ENCODE data around the gene HAGHL. TPM values are rescaled to one million over a fixed set of nuclear protein-coding genes. Genes with fewer than 3 reads are reported as not detected.

Gene HAGHL, protein sequence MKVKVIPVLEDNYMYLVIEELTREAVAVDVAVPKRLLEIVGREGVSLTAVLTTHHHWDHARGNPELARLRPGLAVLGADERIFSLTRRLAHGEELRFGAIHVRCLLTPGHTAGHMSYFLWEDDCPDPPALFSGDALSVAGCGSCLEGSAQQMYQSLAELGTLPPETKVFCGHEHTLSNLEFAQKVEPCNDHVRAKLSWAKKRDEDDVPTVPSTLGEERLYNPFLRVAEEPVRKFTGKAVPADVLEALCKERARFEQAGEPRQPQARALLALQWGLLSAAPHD
- total RNA-seq: 10 to 100 TPM; 31.3 to 34.3 TPM

DNA sequence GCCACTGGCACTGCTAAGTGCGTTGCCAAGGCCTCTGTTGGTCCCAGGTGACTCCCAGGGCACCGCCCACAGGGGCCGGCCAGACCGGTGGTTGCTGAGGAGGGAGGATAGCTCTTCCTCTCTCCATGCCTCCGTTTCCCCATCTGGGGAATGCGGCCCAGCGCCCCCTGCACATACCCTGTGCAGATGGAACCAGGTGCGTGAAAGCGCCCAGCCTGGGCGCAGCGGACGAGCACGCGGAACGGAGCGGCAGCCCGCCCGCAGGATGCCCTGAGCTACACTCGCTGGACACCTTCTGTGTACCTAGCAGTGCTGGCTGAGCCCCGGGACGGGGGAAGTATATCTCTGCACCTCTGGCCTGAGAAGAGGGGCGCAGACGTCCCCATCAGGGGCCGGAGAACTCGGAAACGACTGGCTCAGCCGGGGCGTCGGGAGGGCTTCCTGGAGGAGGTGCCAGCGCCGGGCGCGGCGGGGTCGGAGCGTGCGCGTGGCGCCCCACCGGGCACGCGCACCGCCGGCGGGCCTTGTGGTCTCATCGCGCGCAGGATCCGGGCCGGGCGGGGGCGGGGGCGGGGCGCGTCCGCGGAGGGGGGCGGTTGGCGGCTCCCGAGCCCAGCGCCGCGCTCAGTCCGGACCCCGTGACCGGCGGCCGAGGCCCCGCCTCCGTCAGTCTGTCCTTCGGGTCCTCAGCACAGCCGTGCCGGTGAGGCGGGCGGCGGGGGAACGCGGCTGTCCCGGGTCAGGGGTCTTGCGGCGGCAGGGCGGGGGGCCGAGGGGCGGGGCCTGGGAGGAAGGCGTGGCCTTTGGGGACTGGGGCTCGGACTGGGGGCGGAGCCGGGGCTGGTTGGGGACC, at the start of gene HAGHL, which contains the start of gene CCDC78:
Gene HAGHL, plus strand, starts transcription at position 669 of the 853 bp plus-strand sequence. CDS start 404 bp downstream, outside the sequence.
Gene CCDC78, minus strand, starts transcription at position 6 of the 853 bp plus-strand sequence. CDS start 76 bp downstream, outside the sequence.

DNA sequence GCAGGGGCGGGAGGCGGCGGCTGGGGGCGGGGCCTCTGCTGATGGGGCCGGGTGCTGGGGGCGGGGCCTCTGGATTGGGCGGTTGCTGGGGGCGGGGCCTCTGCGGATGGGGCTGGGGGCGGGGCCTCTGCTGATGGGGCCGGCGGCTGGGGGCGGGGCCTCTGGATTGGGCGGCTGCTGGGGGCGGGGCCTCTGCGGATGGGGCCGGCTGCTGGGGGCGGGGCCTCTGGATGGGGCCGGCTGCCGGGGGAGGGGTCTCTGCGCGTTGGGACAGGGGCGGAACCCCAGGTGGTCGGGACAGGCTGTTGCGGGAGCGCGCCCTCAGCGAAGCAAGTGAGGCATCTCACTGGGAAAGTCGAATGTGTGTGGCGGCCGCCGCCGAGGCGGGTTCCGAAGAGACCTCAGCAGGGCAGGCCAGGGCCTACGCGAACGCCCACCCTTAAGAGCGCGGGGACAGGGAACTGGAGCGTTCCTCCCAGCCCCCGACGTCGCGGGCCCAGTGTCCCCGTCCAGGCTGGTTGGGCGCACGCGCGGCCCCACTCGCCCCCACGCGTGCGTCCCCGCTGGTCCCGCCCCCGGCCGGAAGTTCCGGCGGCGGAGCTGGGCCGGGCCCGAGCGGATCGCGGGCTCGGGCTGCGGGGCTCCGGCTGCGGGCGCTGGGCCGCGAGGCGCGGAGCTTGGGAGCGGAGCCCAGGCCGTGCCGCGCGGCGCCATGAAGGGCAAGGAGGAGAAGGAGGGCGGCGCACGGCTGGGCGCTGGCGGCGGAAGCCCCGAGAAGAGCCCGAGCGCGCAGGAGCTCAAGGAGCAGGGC, 46.9 kb upstream of the HAGHL start, which contains the start of gene STUB1:
Gene STUB1, plus strand, starts transcription at position 597 of the 811 bp plus-strand sequence. Its CDS starts 116 bp downstream, at position 713.

DNA sequence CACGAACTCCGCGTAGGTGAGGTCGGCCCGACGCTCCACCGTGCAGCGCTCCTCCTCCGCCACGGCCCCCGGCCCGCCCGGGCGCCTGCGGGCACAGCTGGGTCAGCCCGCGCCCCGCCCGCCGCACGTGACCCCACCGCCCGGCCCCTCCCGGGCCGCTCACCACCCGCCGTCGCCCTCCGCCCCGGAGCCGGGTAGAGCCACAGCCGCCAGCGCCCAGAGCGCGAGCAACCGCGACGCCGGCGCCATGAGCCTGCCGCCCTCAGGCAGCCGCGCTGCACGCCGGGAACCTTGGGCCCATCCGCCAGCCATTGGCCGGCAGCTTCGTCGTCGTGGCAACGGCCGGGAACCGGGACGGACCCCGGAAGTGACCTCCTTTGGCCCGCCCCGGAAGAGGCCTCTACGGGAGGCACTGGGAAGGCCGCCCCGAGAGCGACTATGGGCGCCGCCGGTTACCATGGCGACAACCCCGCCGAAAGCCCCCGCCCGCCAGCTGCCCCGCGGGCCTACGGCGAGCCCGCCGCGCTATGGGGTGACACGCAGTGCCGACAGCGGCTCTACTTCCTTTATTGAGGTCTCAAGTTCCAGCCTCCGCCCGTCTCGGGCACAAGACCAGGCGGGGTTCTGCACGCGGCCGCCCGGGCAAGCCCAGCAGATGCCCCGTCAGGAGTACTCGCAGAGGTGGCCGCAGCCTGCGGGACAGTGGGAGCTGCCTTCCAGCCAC, 42.7 kb upstream of the HAGHL start, which contains the start of gene JMJD8:
Gene JMJD8, minus strand, starts transcription at position 264 of the 724 bp plus-strand sequence. Its CDS starts 15 bp downstream, at position 249.

DNA sequence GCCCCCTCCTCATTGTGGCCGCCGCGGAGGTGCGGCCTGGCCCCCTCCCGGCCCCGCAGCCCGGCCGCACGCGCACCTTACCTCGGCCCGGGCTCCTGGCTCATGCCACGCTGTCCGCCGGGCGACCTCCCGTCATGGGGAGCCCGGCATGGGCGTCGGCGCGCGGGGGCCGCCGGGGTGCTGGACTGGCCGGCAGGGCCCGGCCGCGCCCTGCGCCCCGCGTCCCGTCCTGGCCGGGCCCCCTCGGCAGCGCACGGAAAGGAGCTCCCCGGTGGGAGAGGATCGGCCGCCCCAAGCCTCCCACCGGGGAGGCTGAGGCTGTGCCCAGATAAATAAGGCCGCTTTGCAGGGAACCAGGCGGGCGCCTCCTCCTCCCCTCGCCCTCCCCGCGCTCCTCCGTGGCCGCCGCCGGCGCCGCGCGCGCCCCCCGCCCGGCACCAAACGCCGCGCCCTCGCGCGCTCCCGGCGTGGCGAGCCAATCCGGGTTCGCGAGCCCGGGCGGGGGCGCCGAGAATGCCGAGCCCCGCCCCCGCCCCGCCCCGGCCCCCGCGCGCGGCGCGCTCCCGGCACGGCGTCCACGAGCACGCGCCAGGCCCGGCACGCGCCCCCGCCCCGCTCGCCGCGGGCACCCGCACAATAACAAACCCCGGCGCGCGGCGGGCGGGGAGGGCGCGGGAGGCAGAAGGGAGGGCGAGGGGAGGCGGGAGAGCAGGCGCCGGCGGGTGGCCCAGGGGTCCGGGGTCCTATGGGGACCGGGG, 21.3 kb upstream of the HAGHL start, which contains the start of gene FBXL16:
Gene FBXL16, minus strand, starts transcription at position 371 of the 758 bp plus-strand sequence. CDS start 8,396 bp downstream, outside the sequence.

DNA sequence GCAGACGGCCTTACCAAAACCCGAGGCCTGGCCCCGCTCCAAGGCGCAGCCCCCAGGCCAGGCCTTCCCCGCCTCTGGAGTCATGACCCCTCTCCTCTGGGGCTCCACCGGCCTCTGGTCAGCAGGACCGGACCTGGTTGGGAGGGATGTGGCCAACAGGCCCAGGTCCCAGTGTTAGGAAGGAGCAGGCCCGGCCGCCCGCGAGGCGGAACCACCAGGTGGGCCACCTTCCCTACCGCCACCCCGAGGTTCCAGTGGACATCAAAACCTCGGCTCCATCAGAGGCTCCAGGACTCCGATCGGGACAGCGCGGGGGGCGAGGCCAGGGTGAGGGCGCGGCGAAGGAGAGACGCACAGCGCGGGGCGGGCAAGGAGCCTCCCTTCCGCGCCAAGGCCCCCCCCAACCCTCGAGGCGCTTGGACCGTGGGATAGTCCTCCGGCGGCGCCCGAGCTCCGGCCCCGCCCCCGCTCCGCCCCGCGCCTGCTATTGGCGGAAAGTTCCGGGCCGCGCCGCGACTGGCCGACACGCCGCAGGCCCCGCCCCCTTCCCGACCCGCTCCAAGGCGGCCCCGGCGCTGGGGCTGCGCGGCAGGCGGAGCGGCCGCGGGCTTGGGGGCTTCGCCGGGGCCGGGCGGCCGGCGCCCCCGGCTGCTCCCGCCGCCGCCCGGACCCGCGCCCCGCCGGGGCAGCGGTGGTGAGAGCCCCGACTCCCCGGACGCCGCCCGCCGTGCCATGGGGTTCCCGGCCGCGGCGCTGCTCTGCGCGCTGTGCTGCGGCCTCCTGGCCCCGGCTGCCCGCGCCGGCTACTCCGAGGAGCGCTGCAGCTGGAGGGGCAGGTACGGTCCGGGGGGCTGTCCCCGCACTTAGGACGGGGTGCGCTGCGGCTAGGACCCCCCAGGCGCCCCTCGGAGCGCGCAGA, 12.1 kb upstream of the HAGHL start, which contains the start of gene METRN:
Gene METRN, plus strand, starts transcription at position 561 of the 919 bp plus-strand sequence. Its CDS starts 172 bp downstream, at position 733.

DNA sequence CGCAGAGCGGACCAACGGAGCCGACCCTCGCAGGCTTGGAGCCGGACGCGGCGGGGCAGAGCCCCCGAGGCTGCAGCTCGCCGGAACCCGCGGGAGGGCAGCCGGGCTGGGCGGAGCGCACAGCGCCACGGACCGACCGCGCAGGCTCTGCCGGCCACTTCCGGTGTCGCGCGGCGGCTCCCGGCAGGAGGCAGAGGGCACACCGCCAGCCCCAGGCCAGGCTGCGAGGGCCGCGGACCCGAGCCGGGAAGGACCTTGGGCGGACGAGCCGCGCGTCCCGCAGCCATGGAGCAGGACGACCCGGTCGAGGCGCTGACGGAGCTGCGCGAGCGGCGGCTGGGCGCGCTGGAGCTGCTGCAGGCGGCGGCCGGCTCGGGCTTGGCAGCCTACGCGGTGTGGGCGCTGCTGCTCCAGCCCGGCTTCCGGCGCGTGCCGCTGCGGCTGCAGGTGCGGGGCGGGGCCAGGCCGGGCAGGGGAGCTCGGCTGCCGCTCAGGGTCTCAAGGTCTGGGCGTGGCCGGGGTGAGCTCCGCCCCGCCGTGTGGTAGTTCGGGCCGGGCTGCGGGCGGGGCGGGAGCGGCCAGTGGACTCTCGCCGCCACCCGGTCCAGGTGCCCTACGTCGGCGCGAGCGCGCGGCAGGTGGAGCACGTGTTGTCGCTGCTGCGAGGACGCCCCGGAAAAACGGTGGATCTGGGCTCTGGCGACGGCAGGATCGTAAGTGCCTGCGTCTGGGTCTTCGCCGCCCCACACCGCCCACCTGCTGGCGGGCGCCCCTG, 5.7 kb upstream of the HAGHL start, which contains the start of gene ANTKMT:
Gene ANTKMT, plus strand, starts transcription at position 157 of the 775 bp plus-strand sequence. Its CDS starts 129 bp downstream, at position 286.

DNA sequence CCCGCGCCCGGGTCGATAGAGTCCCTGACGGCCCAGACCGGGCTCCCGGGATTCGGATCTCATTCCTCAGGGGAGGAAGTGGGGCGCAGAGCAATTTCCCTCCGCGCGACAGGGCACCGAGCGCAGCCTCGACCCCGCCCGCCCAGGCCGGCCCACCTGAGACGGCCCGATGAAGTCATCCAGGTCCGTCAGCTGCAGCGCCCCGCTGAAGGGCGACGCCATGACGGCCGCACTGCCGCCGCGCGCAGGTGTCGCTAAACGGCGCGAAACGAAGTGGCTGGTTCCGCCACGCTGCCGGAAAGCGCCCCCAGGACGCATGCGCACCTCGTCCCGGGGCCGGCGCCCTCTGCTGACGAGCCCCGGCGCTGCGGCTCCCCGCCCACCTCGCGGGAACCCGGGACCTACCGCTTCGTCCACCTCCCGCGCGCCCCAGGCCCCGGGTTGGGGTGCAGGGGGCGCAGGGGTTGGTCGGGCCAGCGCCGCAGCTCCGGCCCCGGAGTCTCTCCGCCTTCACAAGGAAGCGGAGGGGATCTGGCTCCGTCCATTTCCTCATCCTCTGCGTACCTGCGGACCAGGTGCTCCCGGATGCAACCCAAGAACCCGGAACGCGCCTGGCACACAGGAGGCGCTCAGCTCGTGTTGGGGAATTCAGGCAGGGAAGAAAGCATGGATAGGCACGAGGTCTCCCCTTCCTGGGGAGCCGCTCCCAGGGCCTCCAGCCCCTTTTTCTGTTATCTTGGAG, 14.0 kb downstream of the HAGHL start, which contains the start of gene CIAO3:
Gene CIAO3, minus strand, starts transcription at position 234 of the 742 bp plus-strand sequence. Its CDS starts 12 bp downstream, at position 222.

DNA sequence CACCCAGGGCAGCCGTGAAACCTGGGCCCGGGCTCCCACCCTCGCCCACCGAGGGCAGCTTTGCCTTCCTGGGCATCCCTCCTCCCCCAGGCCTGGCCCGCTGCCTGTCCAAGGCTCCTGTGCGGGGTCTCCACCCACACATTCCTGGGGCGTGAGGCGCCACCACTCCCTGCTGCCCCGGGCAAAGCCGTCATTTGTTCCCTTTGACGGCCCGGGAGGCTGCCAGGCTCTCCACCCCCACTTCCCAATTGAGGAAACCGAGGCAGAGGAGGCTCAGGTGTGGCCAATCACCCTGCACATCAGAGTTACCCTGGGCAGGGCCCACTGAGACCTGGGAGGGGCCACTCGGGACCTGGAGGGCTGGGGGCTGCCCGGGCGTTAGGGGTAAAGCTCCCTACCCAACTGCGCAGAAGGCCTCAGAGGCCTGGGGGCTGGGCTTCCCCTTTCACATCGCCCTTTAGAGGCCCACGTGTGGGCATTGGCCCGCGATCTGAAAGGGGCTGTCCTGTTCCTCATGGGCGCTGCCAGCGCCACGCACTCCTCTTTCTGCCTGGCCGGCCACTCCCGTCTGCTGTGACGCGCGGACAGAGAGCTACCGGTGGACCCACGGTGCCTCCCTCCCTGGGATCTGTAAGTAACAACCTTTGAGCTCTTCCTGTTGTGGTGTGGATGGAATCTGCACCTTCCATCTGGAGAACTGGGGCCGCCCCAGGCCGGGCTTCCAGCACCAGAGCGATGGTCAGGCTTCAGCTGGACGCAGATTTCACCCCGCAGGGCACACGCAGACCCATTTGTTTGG, 33.8 kb downstream of the HAGHL start, which contains the start of gene MSLN:
Gene MSLN, plus strand, starts transcription at position 190 of the 799 bp plus-strand sequence. CDS start 1,947 bp downstream, outside the sequence.

Small RNA genes within 50 kb of the gene (small RNA-seq; reads per million reads assigned to genes)
- gene MIR662: 0 reads per million in 2 donors

Other genes with a start within 250 kb of the HAGHL start
- 10 to 100 TPM; 35.4 to 47.3 TPM for gene CAPN15, start 199.4 kb upstream of the HAGHL start, total RNA-seq
- not detected for gene PRR35, start 166.7 kb upstream of the HAGHL start, total RNA-seq
- gene NHLRC4, start 160.1 kb upstream of the HAGHL start, total RNA-seq: 1 to 10 TPM; 2.0 to 2.4 TPM
- gene PIGQ, start 157.1 kb upstream of the HAGHL start, total RNA-seq: 10 to 100 TPM; 36.8 to 38.3 TPM
- 1 to 10 TPM; 7.0 to 7.2 TPM for gene RAB40C, start 137.0 kb upstream of the HAGHL start, total RNA-seq
- gene WFIKKN1, start 96.1 kb upstream of the HAGHL start, total RNA-seq: under 1 TPM; under 0.01 to 0.34 TPM
- gene METTL26, start 90.8 kb upstream of the HAGHL start, total RNA-seq: 10 to 100 TPM; 51.6 to 57.3 TPM
- 10 to 100 TPM; 21.7 to 36.0 TPM for gene MCRIP2, start 85.3 kb upstream of the HAGHL start, total RNA-seq
- gene WDR90, start 77.7 kb upstream of the HAGHL start, total RNA-seq: 10 to 100 TPM; 12.4 to 16.7 TPM
- gene RHOT2, start 59.0 kb upstream of the HAGHL start, total RNA-seq: 10 to 100 TPM; 39.9 to 51.0 TPM
- under 1 TPM; 0.33 to 0.69 TPM for gene RHBDL1, start 51.4 kb upstream of the HAGHL start, total RNA-seq
- gene STUB1, start 46.7 kb upstream of the HAGHL start, total RNA-seq: 100 to 1,000 TPM; 124 to 153 TPM
- gene JMJD8, start 42.8 kb upstream of the HAGHL start, total RNA-seq: 10 to 100 TPM; 35.4 to 36.3 TPM
- gene WDR24, start 36.7 kb upstream of the HAGHL start, total RNA-seq: 10 to 100 TPM in 1 of 2 donors, 1 to 10 TPM in 1; 9.6 to 10.3 TPM
- gene FBXL16, start 21.3 kb upstream of the HAGHL start, total RNA-seq: under 1 TPM in 1 of 2 donors, not detected in 1; under 0.01 TPM
- gene METRN, start 12.0 kb upstream of the HAGHL start, total RNA-seq: 10 to 100 TPM; 54.0 to 93.6 TPM
- 10 to 100 TPM; 23.4 to 28.0 TPM for gene ANTKMT, start 6.0 kb upstream of the HAGHL start, total RNA-seq
- 1 to 10 TPM; 3.1 to 6.0 TPM for gene CCDC78, start 663 bp upstream of the HAGHL start, total RNA-seq
- gene CIAO3, start 13.9 kb downstream of the HAGHL start, total RNA-seq: 10 to 100 TPM; 33.4 to 40.0 TPM
- not detected for gene MSLN, start 33.6 kb downstream of the HAGHL start, total RNA-seq
- 10 to 100 TPM; 34.8 to 41.6 TPM for gene RPUSD1, start 61.3 kb downstream of the HAGHL start, total RNA-seq
- 10 to 100 TPM; 18.6 to 31.6 TPM for gene CHTF18, start 61.5 kb downstream of the HAGHL start, total RNA-seq
- gene GNG13, start 73.6 kb downstream of the HAGHL start, total RNA-seq: not detected
- 10 to 100 TPM; 23.0 to 35.8 TPM for gene LMF1, start 243.9 kb downstream of the HAGHL start, total RNA-seq

Data from melanocyte of skin (primary cell).